ENCODE results near the gene NKIRAS2. TPM values are rescaled to one million over a fixed set of nuclear protein-coding genes. Genes with fewer than 3 reads are reported as not detected.

Gene NKIRAS2
- total RNA-seq, 2 donors from 2014 or later, result 43.8 to 46.2 TPM

DNA sequence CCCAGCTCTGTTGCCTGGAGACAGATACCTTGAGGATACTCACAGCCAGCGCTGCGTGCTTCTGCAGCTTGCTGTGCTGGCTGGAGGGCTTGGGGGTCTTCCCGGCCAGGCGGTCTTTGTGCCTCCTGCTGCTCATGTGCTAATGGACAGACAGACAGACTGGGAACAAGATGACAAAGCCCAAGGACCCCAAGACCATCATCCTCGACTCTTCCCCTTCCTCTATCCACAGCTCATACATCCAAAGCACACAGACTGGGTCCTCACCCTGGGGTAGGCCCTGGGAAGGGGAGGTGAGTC is 7.7 kb downstream of the NKIRAS2 start:
- Histone ChIP-seq H3K36me3 (peaks cover 16% of the 10 kb centered on the region), H3K27ac (no peak overlapping the region), H3K4me1 (ENCODE audit: control insufficient read depth in 1 of 2, low read depth in 2 of 2) (peaks cover 8 to 19% of the 10 kb centered on the region in 2 donors), H3K4me3 (no peak overlapping the region), H3K9me3 (no peaks in the 10 kb centered on the region), H3K27me3 (replicated peaks; ENCODE audit: insufficient read depth) (no peaks in the 10 kb centered on the region)
- DNase-seq (ENCODE audit: low spot score), result no peak
- ATAC-seq (ENCODE audit: insufficient number of reproducible peaks, low FRiP score, low read depth), result no peak
- TF ChIP-seq CTCF (IDR thresholded peaks at IDR 0.05), result no peak

- Histone ChIP-seq H3K36me3 (peaks cover 10% of the 10 kb centered on the region), H3K27ac (no peak overlapping the region), H3K4me1 (ENCODE audit: control insufficient read depth in 1 of 2, low read depth in 2 of 2) (peaks cover 8 to 19% of the 10 kb centered on the region in 2 donors), H3K27me3 (replicated peaks; ENCODE audit: insufficient read depth) (no peaks in the 10 kb centered on the region), H3K9me3 (no peaks in the 10 kb centered on the region), H3K4me3 (no peak overlapping the region)
- no peak for DNase-seq (ENCODE audit: low spot score)
- no peak for ATAC-seq (ENCODE audit: insufficient number of reproducible peaks, low FRiP score, low read depth)
- no peak for TF ChIP-seq CTCF (IDR thresholded peaks at IDR 0.05)
Observed at GRCh38 chr17:42027961-42028790, 8.3 kb downstream of the NKIRAS2 start.

- no peak overlapping the region for H3K4me3 ChIP-seq
- no peak for TF ChIP-seq CTCF (IDR thresholded peaks at IDR 0.05)
- peaks cover 5% of the 10 kb centered on the region for H3K36me3 ChIP-seq
- no peaks in the 10 kb centered on the region for H3K27me3 ChIP-seq (replicated peaks; ENCODE audit: insufficient read depth)
- H3K4me1 ChIP-seq (ENCODE audit: control insufficient read depth in 1 of 2, low read depth in 2 of 2), result peaks cover 8 to 19% of the 10 kb centered on the region in 2 donors
- no peak for ATAC-seq (ENCODE audit: insufficient number of reproducible peaks, low FRiP score, low read depth)
- DNase-seq (ENCODE audit: low spot score), result no peak
- H3K27ac ChIP-seq, result no peak overlapping the region
- H3K9me3 ChIP-seq, result no peaks in the 10 kb centered on the region
Observed at GRCh38 chr17:42028791-42029127, 8.9 kb downstream of the NKIRAS2 start.

- Histone ChIP-seq H3K27ac (no peak overlapping the region), H3K27me3 (replicated peaks; ENCODE audit: insufficient read depth) (no peaks in the 10 kb centered on the region), H3K36me3 (no peaks in the 10 kb centered on the region), H3K9me3 (no peaks in the 10 kb centered on the region), H3K4me3 (no peak overlapping the region), H3K4me1 (ENCODE audit: control insufficient read depth in 1 of 2, low read depth in 2 of 2) (no peaks in the 10 kb centered on the region)
- TF ChIP-seq CTCF (IDR thresholded peaks at IDR 0.05), result no peak
- no peak for DNase-seq (ENCODE audit: low spot score)
- no peak for ATAC-seq (ENCODE audit: insufficient number of reproducible peaks, low FRiP score, low read depth)
Observed at GRCh38 chr17:42031584-42031983, 11.7 kb downstream of the NKIRAS2 start.

GRCh38 chr17:42034059-42034458 is 14.2 kb downstream of the NKIRAS2 start:
- no peak for ATAC-seq (ENCODE audit: insufficient number of reproducible peaks, low FRiP score, low read depth)
- H3K27me3 ChIP-seq (replicated peaks; ENCODE audit: insufficient read depth), result no peaks in the 10 kb centered on the region
- H3K9me3 ChIP-seq, result no peaks in the 10 kb centered on the region
- no peak for DNase-seq (ENCODE audit: low spot score)
- H3K4me3 ChIP-seq, result no peak overlapping the region
- no peaks in the 10 kb centered on the region for H3K36me3 ChIP-seq
- no peak overlapping the region for H3K27ac ChIP-seq
- no peak for TF ChIP-seq CTCF (IDR thresholded peaks at IDR 0.05)
- H3K4me1 ChIP-seq (ENCODE audit: control insufficient read depth in 1 of 2, low read depth in 2 of 2), result no peaks in the 10 kb centered on the region

Measured in thoracic aorta (tissue), 2 donors.